NOMO-1 (cell line): ENCODE results near the gene PUS1.
A peak's percentile ranks its signal among the peaks of the same experiment; 100 is the strongest.

Source experiments
- DNase-seq, 2 experiments: peaks; one replicate each; lab custom pipeline; 2025; ENCODE audit not compliant: unreplicated experiment in 2 of 2; lab: John Stamatoyannopoulos, UW

The PUS1 gene

GRCh38 chr12:131915000-131915689 is 13.9 kb upstream of the PUS1 start:
- DNase-seq = no peak

- no peak for DNase-seq
Measured at GRCh38 chr12:131915823-131916222, 13.3 kb upstream of the PUS1 start.

GRCh38 chr12:131916306-131917138 is 12.6 kb upstream of the PUS1 start:
- DNase-seq = no peak

GRCh38 chr12:131917139-131917710 is 11.9 kb upstream of the PUS1 start:
- DNase-seq = no peak

- DNase-seq = no peak
Measured at GRCh38 chr12:131917711-131918306, 11.3 kb upstream of the PUS1 start.

- DNase-seq = no peak
Measured at GRCh38 chr12:131918311-131919050, 10.6 kb upstream of the PUS1 start.

GRCh38 chr12:131919051-131919347 is 10.1 kb upstream of the PUS1 start:
- DNase-seq = no peak

GRCh38 chr12:131919366-131920156 is 9.5 kb upstream of the PUS1 start:
- DNase-seq = no peak

- no peak for DNase-seq
Measured at GRCh38 chr12:131920157-131920508, 8.9 kb upstream of the PUS1 start.

GRCh38 chr12:131920902-131921840 is 7.9 kb upstream of the PUS1 start:
- no peak for DNase-seq

GRCh38 chr12:131921866-131922769 is 7.0 kb upstream of the PUS1 start:
- no peak for DNase-seq

- no peak for DNase-seq
Measured at GRCh38 chr12:131922772-131923171, 6.3 kb upstream of the PUS1 start.

GRCh38 chr12:131923260-131923659 is 5.8 kb upstream of the PUS1 start:
- DNase-seq = no peak

- DNase-seq = no peak
Measured at GRCh38 chr12:131927110-131928079, 1.7 kb upstream of the PUS1 start.

- no peak for DNase-seq
Measured at GRCh38 chr12:131928080-131928710, 881 bp upstream of the PUS1 start.

- DNase-seq = peak in 1 of 2 experiments; percentile 28
Measured at GRCh38 chr12:131929581-131930456, 743 bp downstream of the PUS1 start.
